GM18499 (cell line): ENCODE data around the gene QKI.
"Not testable (repeated sequence)": the region's sequence is repeated elsewhere in the genome, so short reads cannot be mapped to it uniquely, and the experiment has no call there.

Source experiments
- ATAC-seq: cut with Tn5 transposase; IDR thresholded peaks from one replicate; pipeline ENCODE4 v1.9.1; 2021; ENCODE audit warnings: moderate number of reproducible peaks; ENCODE audit not compliant: insufficient read depth, unreplicated experiment

QKI gene

DNA sequence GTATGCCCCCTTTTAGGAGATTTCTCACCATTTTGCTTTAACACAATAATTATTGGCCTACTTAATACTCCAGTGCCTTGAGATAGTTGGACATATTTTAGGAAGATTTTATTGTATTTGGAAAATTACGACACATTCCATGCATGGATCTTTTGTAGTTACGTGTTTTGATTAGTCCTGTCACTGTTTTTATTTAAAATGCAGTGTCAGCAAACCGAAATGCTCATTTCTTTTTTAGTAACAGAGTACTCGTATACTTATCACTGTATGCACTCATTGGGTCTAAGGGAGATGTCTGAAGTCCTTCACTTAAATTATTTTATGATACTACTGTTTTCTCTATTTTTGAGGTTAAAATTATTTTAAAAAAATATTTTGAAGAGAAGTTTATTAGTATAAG lies 153.8 kb downstream of the QKI start:
- ATAC-seq: no peak

GRCh38 chr6:163570579-163571231 lies 156.2 kb downstream of the QKI start:
- ATAC-seq: no peak

DNA sequence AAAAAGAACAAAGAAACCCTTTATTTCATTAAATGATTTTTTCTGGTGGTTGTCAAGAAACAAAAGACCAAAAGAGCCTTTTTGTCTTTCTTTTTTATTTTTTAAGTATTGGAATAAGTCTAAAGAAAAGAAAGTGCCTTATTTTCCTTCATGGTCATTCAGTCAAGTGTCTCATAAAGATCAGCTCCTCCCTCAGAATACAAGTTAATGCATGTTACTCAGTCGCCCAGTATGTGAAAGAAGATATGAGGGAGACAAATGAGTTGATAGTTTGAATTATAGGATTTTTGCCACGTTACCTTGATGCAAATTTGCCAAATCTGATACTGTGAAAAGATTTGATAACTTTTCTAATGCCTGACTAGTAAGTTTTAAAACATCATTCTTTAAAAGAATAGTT lies 157.2 kb downstream of the QKI start:
- no peak for ATAC-seq

GRCh38 chr6:163572612-163573011 lies 158.1 kb downstream of the QKI start:
- ATAC-seq: no peak

GRCh38 chr6:163573503-163574179 lies 159.1 kb downstream of the QKI start:
- ATAC-seq: no peak

DNA sequence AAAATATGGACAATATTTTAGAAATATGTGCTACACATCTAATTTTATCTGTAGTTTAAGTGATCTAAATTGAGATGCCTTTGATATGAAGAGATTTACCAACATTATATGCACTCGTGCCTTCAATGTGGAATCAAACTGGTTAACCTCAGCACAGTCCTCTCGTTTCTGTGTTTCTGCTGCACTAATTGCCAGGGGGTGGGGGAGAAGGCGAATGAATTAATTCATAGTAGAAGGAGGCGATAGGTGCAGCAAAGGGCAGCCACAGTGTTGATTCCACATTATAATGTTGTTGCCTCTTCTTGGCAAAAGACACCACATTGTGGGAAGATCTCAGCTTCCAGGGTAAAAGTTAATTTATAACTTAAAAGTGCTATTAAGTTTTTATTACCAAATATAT lies 161.6 kb downstream of the QKI start:
- ATAC-seq: no peak

GRCh38 chr6:163577404-163577803 lies 162.9 kb downstream of the QKI start:
- no peak for ATAC-seq

GRCh38 chr6:163579111-163579879 lies 164.8 kb downstream of the QKI start:
- no peak for ATAC-seq

- ATAC-seq: no peak
Observed at GRCh38 chr6:163579880-163580295, 165.4 kb downstream of the QKI start.

DNA sequence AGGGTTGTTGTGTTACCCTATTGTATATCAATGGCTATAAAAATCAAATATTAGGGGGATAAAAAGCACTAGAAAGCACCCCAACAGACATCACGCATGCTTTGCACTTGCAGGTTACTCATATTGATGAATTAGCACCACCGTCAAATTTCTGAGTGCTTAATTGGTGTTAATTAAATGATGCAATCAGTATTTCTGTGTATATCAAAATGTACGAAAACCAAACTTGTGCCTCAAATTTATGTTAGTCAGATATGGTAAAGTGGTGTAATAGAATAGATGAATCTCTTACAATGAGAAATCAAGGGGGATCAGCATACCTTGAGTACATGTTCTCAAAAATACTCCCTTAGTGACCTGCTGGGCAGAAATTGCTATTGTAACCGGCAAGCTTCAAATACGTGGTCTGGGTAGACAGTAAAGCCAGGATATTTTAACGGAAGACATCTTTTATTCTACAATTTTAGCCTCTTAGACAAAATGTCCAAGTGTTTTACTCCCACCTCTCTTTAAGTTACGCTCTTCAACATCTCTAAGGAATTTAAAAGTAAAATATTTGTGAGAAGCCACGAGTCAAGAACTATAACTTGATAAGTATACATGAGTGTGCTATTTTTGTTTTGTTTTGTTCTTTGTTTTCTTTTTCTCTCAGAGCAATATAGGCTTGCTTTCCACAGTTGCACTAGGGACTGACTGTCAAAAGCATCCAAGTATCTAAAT lies 166.0 kb downstream of the QKI start:
- no peak for ATAC-seq

- ATAC-seq: no peak
Observed at GRCh38 chr6:163583558-163583957, 169.0 kb downstream of the QKI start.

GRCh38 chr6:163585932-163586437 lies 171.5 kb downstream of the QKI start:
- ATAC-seq: no peak

DNA sequence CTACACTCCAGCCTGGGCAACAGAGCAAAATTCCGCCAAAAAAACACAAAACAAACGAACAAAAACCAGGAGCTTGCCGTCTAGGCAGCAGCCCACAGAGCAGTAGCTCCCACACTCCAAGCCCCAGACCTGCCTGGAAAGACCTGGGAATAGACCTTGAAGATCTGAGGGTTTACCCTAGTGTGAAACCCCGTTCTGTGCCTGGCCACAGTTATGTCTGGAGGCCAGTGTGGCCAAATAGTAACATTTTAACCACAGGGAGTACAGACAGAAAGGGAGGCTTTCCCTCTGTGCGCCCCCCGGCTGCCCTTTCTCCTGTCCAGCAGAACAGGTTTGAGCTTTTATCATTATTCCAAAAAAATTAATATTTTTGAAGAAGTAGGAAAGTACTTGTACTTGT lies 172.4 kb downstream of the QKI start:
- ATAC-seq: no peak

DNA sequence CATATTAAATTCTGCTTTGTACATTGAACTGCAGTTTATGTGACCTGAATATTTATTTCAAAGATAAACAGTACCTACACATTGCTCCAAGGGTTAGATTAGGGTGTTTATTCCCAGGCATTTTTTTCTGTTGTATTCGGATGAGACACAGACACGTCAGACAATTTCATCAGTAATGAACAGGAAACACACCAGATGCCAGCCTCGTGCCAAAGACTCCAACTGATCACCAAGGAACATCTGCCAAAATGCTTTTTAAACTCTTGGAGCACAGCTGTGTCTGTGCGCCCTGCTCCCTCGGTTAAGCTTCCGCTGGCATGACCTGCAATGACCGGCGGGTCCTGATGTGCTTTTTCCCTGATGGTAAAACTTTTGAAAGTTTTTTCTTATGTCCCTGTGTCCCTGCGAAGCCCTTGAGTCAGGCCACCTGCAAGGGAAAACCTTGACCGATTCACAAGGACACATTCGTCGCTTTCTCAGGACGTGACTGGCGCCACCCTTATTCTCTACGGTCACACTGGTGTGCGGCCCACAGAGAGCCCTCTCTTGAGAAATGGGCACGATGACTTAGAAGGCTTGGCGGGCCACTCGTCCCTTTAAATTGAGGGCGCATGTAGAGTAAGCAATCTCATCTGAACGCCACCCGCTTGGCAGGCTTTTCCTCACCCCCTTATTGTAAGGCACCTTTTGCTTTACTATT lies 173.9 kb downstream of the QKI start:
- ATAC-seq: no peak

GRCh38 chr6:163589387-163589786 lies 174.9 kb downstream of the QKI start:
- no peak for ATAC-seq

GRCh38 chr6:163590132-163590531 lies 175.6 kb downstream of the QKI start:
- not testable (repeated sequence) for ATAC-seq

DNA sequence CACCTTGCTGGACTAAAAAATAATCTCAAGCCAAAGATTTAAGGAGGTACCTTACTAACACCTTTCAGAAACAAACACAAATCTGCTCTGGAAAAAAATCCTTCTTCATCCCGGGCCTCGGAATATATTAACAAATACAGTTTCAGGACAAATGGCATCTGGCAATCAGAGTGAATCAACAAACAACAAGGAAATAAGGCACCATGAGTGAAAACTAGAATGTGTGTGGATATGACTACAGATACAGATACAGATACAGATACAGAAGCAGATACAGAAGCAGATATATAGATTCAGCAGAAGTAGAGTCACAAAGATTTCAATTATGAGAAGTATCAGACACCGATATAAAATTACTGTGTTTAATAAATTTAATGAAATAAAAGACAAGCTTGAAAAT lies 178.4 kb downstream of the QKI start:
- no peak for ATAC-seq

- no peak for ATAC-seq
Observed at GRCh38 chr6:163596174-163596573, 181.7 kb downstream of the QKI start.

DNA sequence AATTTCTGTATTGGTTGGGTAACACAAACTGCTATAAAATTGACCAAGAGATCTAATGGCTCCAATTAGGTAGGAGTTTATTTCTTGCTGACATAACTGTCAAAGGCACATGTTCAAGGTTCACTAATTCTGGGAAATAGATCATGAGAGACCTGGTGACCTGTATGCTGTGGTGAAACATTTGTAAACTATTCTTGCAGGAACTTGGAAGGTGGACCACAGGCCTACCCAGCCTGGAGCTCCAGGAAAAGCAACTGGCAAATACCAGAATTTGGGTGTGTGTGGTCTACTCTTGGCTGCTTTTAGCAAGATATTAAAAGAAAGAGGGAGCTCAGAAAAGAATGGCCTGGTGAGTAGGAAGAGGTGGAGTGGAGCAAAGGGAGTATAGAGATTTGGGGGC lies 184.6 kb downstream of the QKI start:
- ATAC-seq: no peak

- no peak for ATAC-seq
Observed at GRCh38 chr6:163599684-163600083, 185.2 kb downstream of the QKI start.
